Fibroblast of mammary gland (primary cell): ENCODE results near the gene AMBRA1.

Source experiments
- DNase-seq: peaks from one replicate; pipeline ENCODE4 v3.0.0-alpha.2; 2010; ENCODE audit warnings: low read depth
- H3K4me3 ChIP-seq: 2 replicates; pipeline ENCODE4 v1.5.1; 2011; ENCODE audit warnings: low read depth, mild to moderate bottlenecking, low read length, moderate library complexity; ENCODE audit not compliant: control insufficient read depth
- CTCF ChIP-seq: conservative IDR thresholded peaks from 2 replicates; pipeline ENCODE4 v1.5.1; 2011; ENCODE audit warnings: low read depth, low read length, inconsistent platforms; ENCODE audit not compliant: control insufficient read depth, insufficient read depth

The AMBRA1 gene

GRCh38 chr11:46637546-46637945 is 43.7 kb upstream of the AMBRA1 start:
- no peak overlapping the region for H3K4me3 ChIP-seq
- no peak for TF ChIP-seq CTCF
- no peak for DNase-seq

- DNase-seq: no peak
- no peak for TF ChIP-seq CTCF
- no peak overlapping the region for H3K4me3 ChIP-seq
Observed at GRCh38 chr11:46635557-46636139, 41.8 kb upstream of the AMBRA1 start.

- no peak overlapping the region for H3K4me3 ChIP-seq
- no peak for DNase-seq
- TF ChIP-seq CTCF: no peak
Observed at GRCh38 chr11:46633291-46634217, 39.7 kb upstream of the AMBRA1 start.

DNA sequence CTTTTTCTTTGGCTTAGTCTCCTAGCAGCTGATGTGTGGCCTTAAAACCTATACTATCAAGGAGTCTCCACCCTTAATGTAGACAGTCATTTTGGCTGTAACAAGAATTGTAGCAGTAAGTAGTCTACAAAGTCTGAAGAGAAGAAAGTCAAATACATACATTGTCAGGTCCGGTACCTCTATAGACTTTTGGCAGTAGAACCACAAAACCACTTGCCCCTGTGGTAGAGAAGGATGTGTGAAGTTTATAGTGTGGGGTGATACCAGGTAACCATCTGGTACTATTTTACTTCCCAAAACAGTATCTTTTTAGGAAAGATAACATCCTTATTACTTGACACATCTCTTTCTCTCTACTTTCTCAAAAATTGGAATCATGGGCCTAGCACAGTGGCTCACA is 38.7 kb upstream of the AMBRA1 start:
- DNase-seq: no peak
- H3K4me3 ChIP-seq: no peak overlapping the region
- no peak for TF ChIP-seq CTCF

- no peak overlapping the region for H3K4me3 ChIP-seq
- DNase-seq: no peak
- no peak for TF ChIP-seq CTCF
Observed at GRCh38 chr11:46631676-46632075, 37.9 kb upstream of the AMBRA1 start.

GRCh38 chr11:46630237-46630636 is 36.4 kb upstream of the AMBRA1 start:
- H3K4me3 ChIP-seq: no peak overlapping the region
- DNase-seq: no peak
- TF ChIP-seq CTCF: no peak
